Large intestine (tissue), 12 donors: ENCODE results near the gene UBXN4. TPM values are rescaled to one million over a fixed set of nuclear protein-coding genes. Genes with fewer than 3 reads are reported as not detected.
"Not testable (repeated sequence)": the region's sequence is repeated elsewhere in the genome, so short reads cannot be mapped to it uniquely, and the experiment has no call there.

Experiments used
- DNase-seq, 2 donors: peaks; one replicate each; pipeline versions ENCODE4 v3.0.0 to v3.0.0-alpha.2; 2013
- H3K27ac ChIP-seq: one replicate; pipeline ENCODE4 v1.5.1; 2013; ENCODE audit warnings: low read length
- H3K27me3 ChIP-seq: 2 replicates; pipeline ENCODE4 v1.6.1; 2013; ENCODE audit warnings: low read length; ENCODE audit not compliant: control insufficient read depth, insufficient read depth
- H3K36me3 ChIP-seq: 2 replicates; pipeline ENCODE4 v1.6.1; 2013; ENCODE audit warnings: low read length; ENCODE audit not compliant: control insufficient read depth, insufficient read depth
- H3K4me1 ChIP-seq: one replicate; pipeline ENCODE4 v1.6.1; 2013; ENCODE audit warnings: low read length; ENCODE audit not compliant: control insufficient read depth, insufficient read depth
- H3K4me3 ChIP-seq: one replicate; pipeline ENCODE4 v1.5.1; 2013; ENCODE audit warnings: low read length
- H3K9me3 ChIP-seq: one replicate; pipeline ENCODE4 v1.6.1; 2013; ENCODE audit warnings: mild to moderate bottlenecking, low read depth, low read length, moderate library complexity; ENCODE audit not compliant: control insufficient read depth
- WGBS: methylation state at CpG from one replicate; pipeline ENCODE4 v1.1.5; 2013; ENCODE audit warnings: low lambda C conversion rate; ENCODE audit not compliant: insufficient coverage; 5-methylcytosine and 5-hydroxymethylcytosine counted together
- long read RNA-seq, 11 donors: transcript quantifications; one replicate each; lab custom pipeline, GENCODE V29; 2026
- polyA plus RNA-seq: library from polyadenylated mRNA; unstranded; fragments of 120-200 nt; gene quantifications from one replicate; pipeline ENCODE4 v1.2.1, GENCODE V29; 2013

The UBXN4 gene, protein sequence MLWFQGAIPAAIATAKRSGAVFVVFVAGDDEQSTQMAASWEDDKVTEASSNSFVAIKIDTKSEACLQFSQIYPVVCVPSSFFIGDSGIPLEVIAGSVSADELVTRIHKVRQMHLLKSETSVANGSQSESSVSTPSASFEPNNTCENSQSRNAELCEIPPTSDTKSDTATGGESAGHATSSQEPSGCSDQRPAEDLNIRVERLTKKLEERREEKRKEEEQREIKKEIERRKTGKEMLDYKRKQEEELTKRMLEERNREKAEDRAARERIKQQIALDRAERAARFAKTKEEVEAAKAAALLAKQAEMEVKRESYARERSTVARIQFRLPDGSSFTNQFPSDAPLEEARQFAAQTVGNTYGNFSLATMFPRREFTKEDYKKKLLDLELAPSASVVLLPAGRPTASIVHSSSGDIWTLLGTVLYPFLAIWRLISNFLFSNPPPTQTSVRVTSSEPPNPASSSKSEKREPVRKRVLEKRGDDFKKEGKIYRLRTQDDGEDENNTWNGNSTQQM
- 129 TPM for polyA plus RNA-seq
- long read RNA-seq, donor 1, full-length matches to known transcripts, result 9 of 48 reads
- long read RNA-seq, donor 1, partial matches to known transcripts, result 39 of 48 reads
- long read RNA-seq, donor 1, other reads (novel, unspliced or antisense), result 0 of 48 reads
- long read RNA-seq, donor 2, full-length matches to known transcripts, result 7 of 138 reads
- long read RNA-seq, donor 2, partial matches to known transcripts, result 131 of 138 reads
- long read RNA-seq, donor 2, other reads (novel, unspliced or antisense), result 0 of 138 reads
- long read RNA-seq, donor 3, result 0 reads
- long read RNA-seq, donor 4, full-length matches to known transcripts, result 1 of 1 reads
- long read RNA-seq, donor 4, partial matches to known transcripts, result 0 of 1 reads
- long read RNA-seq, donor 4, other reads (novel, unspliced or antisense), result 0 of 1 reads
- long read RNA-seq, donor 5, full-length matches to known transcripts, result 4 of 24 reads
- long read RNA-seq, donor 5, partial matches to known transcripts, result 20 of 24 reads
- long read RNA-seq, donor 5, other reads (novel, unspliced or antisense), result 0 of 24 reads
- long read RNA-seq, donor 6, full-length matches to known transcripts, result 7 of 56 reads
- long read RNA-seq, donor 6, partial matches to known transcripts, result 49 of 56 reads
- long read RNA-seq, donor 6, other reads (novel, unspliced or antisense), result 0 of 56 reads
- long read RNA-seq, donor 7, full-length matches to known transcripts, result 6 of 35 reads
- long read RNA-seq, donor 7, partial matches to known transcripts, result 29 of 35 reads
- long read RNA-seq, donor 7, other reads (novel, unspliced or antisense), result 0 of 35 reads
- long read RNA-seq, donor 8, full-length matches to known transcripts, result 11 of 77 reads
- long read RNA-seq, donor 8, partial matches to known transcripts, result 66 of 77 reads
- long read RNA-seq, donor 8, other reads (novel, unspliced or antisense), result 0 of 77 reads
- long read RNA-seq, donor 9, full-length matches to known transcripts, result 10 of 64 reads
- long read RNA-seq, donor 9, partial matches to known transcripts, result 54 of 64 reads
- long read RNA-seq, donor 9, other reads (novel, unspliced or antisense), result 0 of 64 reads
- long read RNA-seq, donor 10, full-length matches to known transcripts, result 14 of 48 reads
- long read RNA-seq, donor 10, partial matches to known transcripts, result 34 of 48 reads
- long read RNA-seq, donor 10, other reads (novel, unspliced or antisense), result 0 of 48 reads
- long read RNA-seq, donor 11, full-length matches to known transcripts, result 9 of 21 reads
- long read RNA-seq, donor 11, partial matches to known transcripts, result 12 of 21 reads
- long read RNA-seq, donor 11, other reads (novel, unspliced or antisense), result 0 of 21 reads

DNA sequence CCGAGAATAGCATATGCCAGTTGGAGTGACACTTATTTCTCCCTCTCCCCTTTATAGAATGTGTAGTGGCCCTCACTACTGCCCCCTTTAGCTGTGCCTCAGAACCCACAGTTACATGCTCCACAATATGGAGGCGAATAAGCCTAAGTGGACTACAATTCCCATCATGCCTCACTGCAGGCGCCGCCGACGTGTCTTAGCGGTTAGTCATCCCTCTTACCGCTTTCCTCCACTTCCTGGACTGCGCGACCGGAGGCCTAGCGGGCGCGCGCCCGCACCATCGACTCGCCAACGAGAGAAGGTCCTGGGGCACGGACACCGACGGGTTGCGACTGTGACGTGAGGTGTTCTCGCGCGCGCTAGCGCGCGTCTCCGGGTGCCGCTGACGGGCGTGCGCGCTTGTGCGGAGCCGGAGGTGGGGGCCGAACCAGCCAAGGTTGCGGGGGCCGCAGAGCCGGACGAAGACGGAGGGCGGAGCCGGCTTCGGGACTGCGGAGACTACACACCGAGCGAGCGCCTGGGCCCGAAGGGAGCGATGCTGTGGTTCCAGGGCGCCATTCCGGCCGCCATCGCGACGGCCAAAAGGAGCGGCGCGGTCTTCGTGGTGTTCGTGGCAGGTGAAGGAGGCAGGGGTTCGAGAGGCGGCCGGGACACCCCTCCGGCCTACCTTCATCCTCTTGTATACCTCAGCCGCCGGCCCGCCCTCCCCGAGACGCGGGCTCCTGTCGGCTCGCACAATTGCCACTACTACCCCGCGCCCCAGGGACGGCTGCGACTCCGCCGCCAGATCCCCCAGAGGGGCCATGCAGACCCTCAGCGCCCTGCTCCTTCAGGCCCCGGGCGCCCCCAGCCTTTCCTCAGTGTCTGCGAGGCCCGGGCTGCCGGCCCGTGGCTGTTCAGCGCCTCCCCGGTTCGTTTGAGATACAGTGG is at the start of gene UBXN4:
TSS of gene UBXN4 (plus strand) at position 461 of the 930 bp plus-strand sequence. CDS start at position 536, 75 bp downstream.
- DNase-seq, result peak; percentile 99
- Histone ChIP-seq H3K4me3 (peak within 1 kb of the TSS; percentile 99), H3K4me1 (no peaks in the 10 kb centered on the region), H3K36me3 (peaks cover 11% of the 10 kb centered on the region), H3K9me3 (no peaks in the 10 kb centered on the region), H3K27ac (peak within 1 kb of the TSS; percentile 100), H3K27me3 (no peaks in the 10 kb centered on the region)
- WGBS, result no CpG with 5 or more reads among the region's 93 CpGs

DNA sequence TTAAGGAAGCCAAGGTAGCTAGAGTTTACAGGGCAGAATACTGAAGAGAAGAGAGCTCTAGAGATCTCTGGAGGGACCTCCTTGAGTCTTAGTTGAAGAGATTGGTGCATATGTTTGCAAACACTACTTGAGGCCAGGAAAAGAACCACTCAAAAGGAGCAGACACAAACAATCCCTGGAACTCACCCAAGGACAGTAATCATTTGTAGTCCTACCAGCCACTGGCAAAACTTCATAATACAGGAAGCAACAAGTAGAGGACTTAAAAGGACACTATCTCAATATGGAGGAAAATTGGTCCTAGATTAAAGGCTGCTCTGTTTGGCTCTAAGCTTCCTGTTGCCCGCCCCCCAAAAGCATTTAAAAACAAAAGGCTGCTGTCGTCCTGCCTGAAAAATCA is 46.9 kb upstream of the UBXN4 start:
- H3K27ac ChIP-seq, result no peak overlapping the region
- no CpG with 5 or more reads among the region's 2 CpGs for WGBS
- no peaks in the 10 kb centered on the region for H3K9me3 ChIP-seq
- DNase-seq, result no peak
- H3K4me1 ChIP-seq, result no peaks in the 10 kb centered on the region
- no peak overlapping the region for H3K4me3 ChIP-seq
- no peaks in the 10 kb centered on the region for H3K27me3 ChIP-seq
- H3K36me3 ChIP-seq, result no peaks in the 10 kb centered on the region

DNA sequence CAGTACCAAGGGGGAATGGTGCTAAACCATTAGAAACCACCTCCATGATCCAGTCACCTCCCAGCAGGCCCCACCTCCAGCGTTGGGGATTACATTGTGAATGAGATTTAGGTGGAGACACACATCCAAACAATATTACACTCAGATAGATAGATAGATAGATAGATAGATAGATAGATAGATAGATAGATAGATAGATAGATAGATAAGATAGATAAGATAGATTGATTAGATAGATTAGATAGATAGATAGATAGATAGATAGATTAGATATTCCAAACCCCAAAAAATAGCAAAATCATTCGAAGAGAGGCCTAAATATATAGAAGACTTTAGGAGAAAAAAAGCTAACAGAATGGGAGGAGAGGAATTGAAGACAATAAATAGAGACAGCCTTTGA is 42.8 kb upstream of the UBXN4 start:
- 100% methylated on average over 1 of the region's 2 CpGs for WGBS
- Histone ChIP-seq H3K36me3 (no peaks in the 10 kb centered on the region), H3K4me1 (no peaks in the 10 kb centered on the region), H3K4me3 (no peak overlapping the region), H3K27me3 (no peaks in the 10 kb centered on the region), H3K27ac (no peak overlapping the region), H3K9me3 (no peaks in the 10 kb centered on the region)
- DNase-seq, result no peak

DNA sequence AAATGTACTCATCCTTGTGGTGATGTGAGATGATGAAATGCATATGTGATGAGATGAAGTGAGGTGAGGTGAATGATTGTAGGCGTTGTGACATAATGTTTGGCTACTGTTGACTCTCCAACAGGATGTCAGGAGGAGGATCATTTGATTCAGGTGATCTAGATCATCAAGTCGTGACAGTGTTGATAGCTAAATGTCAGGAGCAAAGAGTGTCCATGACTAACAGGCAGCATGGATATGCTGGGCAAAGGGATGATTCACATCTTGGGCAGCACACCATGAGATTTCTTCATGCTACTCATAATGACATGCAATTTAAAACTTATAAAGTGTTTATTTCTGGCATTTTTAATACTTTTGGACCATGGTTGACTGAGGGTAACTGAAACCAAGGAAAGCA is 40.2 kb upstream of the UBXN4 start:
- DNase-seq, result no peak
- H3K9me3 ChIP-seq, result no peaks in the 10 kb centered on the region
- no peak overlapping the region for H3K27ac ChIP-seq
- H3K4me1 ChIP-seq, result no peaks in the 10 kb centered on the region
- no peaks in the 10 kb centered on the region for H3K36me3 ChIP-seq
- H3K27me3 ChIP-seq, result no peaks in the 10 kb centered on the region
- no peak overlapping the region for H3K4me3 ChIP-seq
- WGBS, result no CpG with 5 or more reads among the region's 2 CpGs

DNA sequence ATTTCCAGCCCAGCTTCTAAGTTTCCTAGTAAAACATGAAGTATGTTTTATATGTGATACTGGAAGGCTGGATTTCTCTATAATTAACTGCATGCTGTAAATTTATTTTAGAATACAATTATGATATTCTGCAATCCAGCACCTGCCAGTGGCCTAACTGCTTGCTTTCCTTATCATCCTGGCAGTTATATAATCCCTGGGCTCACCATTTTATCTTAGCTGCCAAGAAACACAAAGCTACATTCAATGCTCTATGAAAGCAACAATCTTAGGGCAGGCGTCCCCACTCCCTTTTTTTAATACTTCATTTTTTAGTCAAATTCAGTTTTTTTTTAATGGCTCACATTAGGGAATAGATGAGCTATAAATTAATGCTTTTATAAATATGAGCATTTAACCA is 38.4 kb upstream of the UBXN4 start:
- no CpG with 5 or more reads among the region's 1 CpG for WGBS

DNA sequence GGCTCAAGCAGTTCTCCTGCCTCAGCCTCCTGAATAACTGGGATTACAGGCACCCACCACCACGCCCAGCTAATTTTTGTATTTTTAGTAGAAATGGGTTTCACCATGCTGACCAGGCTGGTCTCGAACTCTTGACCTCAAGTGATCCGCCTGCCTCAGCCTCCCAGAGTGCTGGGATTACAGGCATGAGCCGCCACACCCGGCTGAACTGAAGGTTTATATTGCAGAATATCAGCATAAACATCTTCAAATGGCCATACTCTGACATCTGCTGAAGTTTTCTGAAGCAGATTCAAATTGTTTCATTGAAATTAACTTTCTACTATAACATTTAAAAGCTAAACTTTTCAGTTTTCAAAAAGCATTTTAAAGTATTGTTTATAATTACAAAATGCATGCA is 37.6 kb upstream of the UBXN4 start:
- not testable (repeated sequence) for H3K27ac ChIP-seq, DNase-seq, H3K4me1 ChIP-seq, H3K4me3 ChIP-seq, H3K27me3 ChIP-seq, H3K9me3 ChIP-seq, H3K36me3 ChIP-seq
- no CpG with 5 or more reads among the region's 5 CpGs for WGBS

More for the DNA sequence above, 38.4 kb upstream of the UBXN4 start:
- H3K4me1 ChIP-seq, result no peaks in the 10 kb centered on the region
- H3K4me3 ChIP-seq, result no peak overlapping the region
- H3K27ac ChIP-seq, result no peak overlapping the region
- no peaks in the 10 kb centered on the region for H3K9me3 ChIP-seq
- DNase-seq, result no peak
- H3K27me3 ChIP-seq, result no peaks in the 10 kb centered on the region
- no peaks in the 10 kb centered on the region for H3K36me3 ChIP-seq

DNA sequence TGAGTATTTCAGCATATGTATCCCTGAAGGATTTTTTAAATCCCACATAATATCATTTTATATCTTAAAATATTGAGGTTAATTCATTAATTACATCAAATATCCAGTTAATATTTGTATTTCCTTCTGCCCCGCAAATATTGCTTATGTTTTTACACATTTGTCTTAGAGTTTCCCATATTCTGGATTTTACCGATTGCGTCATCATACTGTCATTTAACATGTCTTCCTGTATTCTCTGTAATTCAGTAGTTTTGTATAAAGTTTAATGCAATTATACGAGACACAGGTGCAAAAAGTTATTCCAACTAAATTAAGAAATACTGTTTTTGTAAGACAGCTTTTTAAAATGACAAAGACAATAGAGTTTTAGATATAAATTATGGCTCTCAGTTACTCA is 33.5 kb upstream of the UBXN4 start:
- H3K4me1 ChIP-seq, result no peaks in the 10 kb centered on the region
- no peak overlapping the region for H3K27ac ChIP-seq
- DNase-seq, result no peak
- H3K9me3 ChIP-seq, result no peaks in the 10 kb centered on the region
- WGBS, result 100% methylated on average over 2 of the region's 4 CpGs
- no peak overlapping the region for H3K4me3 ChIP-seq
- H3K36me3 ChIP-seq, result peaks cover 2% of the 10 kb centered on the region
- H3K27me3 ChIP-seq, result no peaks in the 10 kb centered on the region

DNA sequence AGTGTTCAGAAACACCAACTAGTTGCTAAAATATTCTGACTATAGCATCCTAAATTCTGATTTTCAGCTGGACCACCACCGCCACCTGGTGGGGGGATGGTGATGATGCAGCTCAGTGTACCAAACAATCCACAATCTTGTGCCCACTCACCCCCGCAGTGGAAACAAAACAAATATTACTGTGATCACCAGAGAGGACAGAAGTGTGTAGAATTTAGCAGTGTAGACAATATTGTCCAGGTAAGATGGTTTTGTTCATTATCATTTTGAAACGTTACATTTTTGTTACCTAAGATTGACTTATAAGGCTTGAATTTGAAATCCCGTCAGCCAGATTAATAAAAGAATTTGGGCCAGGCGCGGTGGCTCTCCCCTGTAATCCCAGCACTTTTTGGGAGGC is 31.7 kb upstream of the UBXN4 start:
- H3K4me3 ChIP-seq, result no peak overlapping the region
- peaks cover 2% of the 10 kb centered on the region for H3K36me3 ChIP-seq
- DNase-seq, result peak; percentile 11 to 24
- no CpG with 5 or more reads among the region's 6 CpGs for WGBS
- no peaks in the 10 kb centered on the region for H3K9me3 ChIP-seq
- H3K27me3 ChIP-seq, result no peaks in the 10 kb centered on the region
- no peaks in the 10 kb centered on the region for H3K4me1 ChIP-seq
- no peak overlapping the region for H3K27ac ChIP-seq

DNA sequence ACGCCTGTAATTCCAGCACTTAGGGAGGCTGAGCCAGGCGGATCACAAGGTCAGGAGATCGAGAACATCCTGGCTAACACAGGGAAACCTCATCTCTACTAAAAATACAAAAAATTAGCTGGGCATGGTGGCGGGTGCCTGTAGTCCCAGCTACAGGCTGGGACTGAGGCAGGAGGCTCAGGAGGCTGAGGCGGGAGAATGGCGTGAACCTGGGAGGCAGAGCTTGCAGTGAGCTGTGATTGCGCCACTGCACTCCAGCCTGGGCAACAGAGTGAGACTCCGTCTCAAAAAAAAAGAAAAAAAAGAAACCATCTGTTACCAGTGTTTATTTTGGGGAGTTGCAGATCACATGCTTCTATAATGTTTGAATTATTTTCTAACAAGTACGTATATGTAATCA is 26.6 kb upstream of the UBXN4 start:
- H3K27ac ChIP-seq, DNase-seq, H3K9me3 ChIP-seq, H3K27me3 ChIP-seq, H3K4me3 ChIP-seq, H3K4me1 ChIP-seq: not testable (repeated sequence)
- WGBS, result 100% methylated on average over 2 of the region's 9 CpGs
- H3K36me3 ChIP-seq, result peaks cover 15% of the 10 kb centered on the region
